Astrocyte of the spinal cord (primary cell): ENCODE results near the gene GAK.

Source experiments
- DNase-seq: peaks from one replicate; pipeline ENCODE4 v3.0.0; 2011; ENCODE audit warnings: low read depth, low spot score
- H3K4me3 ChIP-seq: 2 replicates; pipeline ENCODE4 v1.5.1; 2011; ENCODE audit warnings: low read depth, mild to moderate bottlenecking, low read length, moderate library complexity
- CTCF ChIP-seq: IDR thresholded peaks from 2 replicates; pipeline ENCODE4 v1.5.1; 2012; ENCODE audit warnings: low read depth, mild to moderate bottlenecking, low read length, inconsistent platforms
- in situ Hi-C: cut with HindIII; loops from 2 replicates; pipeline ENCODE4 v1.10.0; 2017; ENCODE audit warnings: low sequenced_read_pairs

Gene GAK

GRCh38 chr4:836003-836511 is 96.1 kb downstream of the GAK start:
- TF ChIP-seq CTCF, result no peak
- in situ Hi-C loops, result no loop called here
- DNase-seq, result no peak
- no peak overlapping the region for H3K4me3 ChIP-seq

GRCh38 chr4:835148-836002 is 96.7 kb downstream of the GAK start:
- DNase-seq, result no peak
- in situ Hi-C loops, result no loop called here
- no peak overlapping the region for H3K4me3 ChIP-seq
- TF ChIP-seq CTCF, result no peak

GRCh38 chr4:834368-835147 is 97.6 kb downstream of the GAK start:
- H3K4me3 ChIP-seq, result no peak overlapping the region
- TF ChIP-seq CTCF, result no peak
- in situ Hi-C loops, result no loop called here
- no peak for DNase-seq

- DNase-seq, result no peak
- in situ Hi-C loops, result no loop called here
- no peak overlapping the region for H3K4me3 ChIP-seq
- TF ChIP-seq CTCF, result no peak
Measured at GRCh38 chr4:833731-834367, 98.3 kb downstream of the GAK start.

GRCh38 chr4:833156-833555 is 99.0 kb downstream of the GAK start:
- H3K4me3 ChIP-seq, result no peak overlapping the region
- no peak for TF ChIP-seq CTCF
- DNase-seq, result no peak
- in situ Hi-C loops, result no loop called here

GRCh38 chr4:832536-832935 is 99.6 kb downstream of the GAK start:
- no peak for DNase-seq
- in situ Hi-C loops, result no loop called here
- H3K4me3 ChIP-seq, result no peak overlapping the region
- no peak for TF ChIP-seq CTCF
